ENCODE measurements around the gene SEMA6C.

The SEMA6C gene

GRCh38 chr1:151175041-151175741 lies 28.8 kb upstream of the SEMA6C start:
- peaks cover 51% of the 10 kb centered on the region for H3K36me3 ChIP-seq (replicated peaks)
- no peak for TF ChIP-seq CTCF (IDR thresholded peaks at IDR 0.05; ENCODE audit: low read depth, low read length, missing control alignments)
- no peak overlapping the region for H3K27ac ChIP-seq
- H3K27me3 ChIP-seq (replicated peaks) = no peaks in the 10 kb centered on the region
- DNase-seq = no peak
- H3K4me3 ChIP-seq (ENCODE audit: low read depth, low read length) = no peak overlapping the region
- in situ Hi-C loops (cut with HindIII; ENCODE audit: low pct_ligation_motif_present, low sequenced_read_pairs) = no loop called here

DNA sequence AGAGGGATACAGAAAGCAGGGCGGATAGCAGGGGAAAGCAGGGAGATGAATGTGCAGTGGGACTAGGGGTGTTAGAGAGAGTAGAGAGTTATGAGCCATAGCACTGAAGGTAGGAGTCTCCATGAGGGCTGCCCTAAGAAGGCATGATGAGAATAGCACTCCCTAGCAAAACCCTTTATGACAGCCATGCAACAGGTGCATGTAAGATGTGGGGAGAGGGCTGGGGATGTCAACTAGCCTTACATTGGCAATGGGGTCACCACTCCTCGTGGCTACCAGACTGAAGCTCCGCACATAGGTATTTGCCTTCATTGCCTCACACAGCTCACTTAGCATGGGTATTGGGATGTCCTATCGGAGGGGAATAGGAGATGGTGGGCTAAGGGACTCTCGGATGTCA lies 24.8 kb upstream of the SEMA6C start:
- Histone ChIP-seq H3K27me3 (replicated peaks) (no peaks in the 10 kb centered on the region), H3K27ac (no peak overlapping the region), H3K4me3 (ENCODE audit: low read depth, low read length) (no peak overlapping the region), H3K36me3 (replicated peaks) (peaks cover 39% of the 10 kb centered on the region)
- DNase-seq = no peak
- in situ Hi-C loops (cut with HindIII; ENCODE audit: low pct_ligation_motif_present, low sequenced_read_pairs) = no loop called here
- no peak for TF ChIP-seq CTCF (IDR thresholded peaks at IDR 0.05; ENCODE audit: low read depth, low read length, missing control alignments)

- no peak for DNase-seq
- in situ Hi-C loops (cut with HindIII; ENCODE audit: low pct_ligation_motif_present, low sequenced_read_pairs) = no loop called here
- H3K4me3 ChIP-seq (ENCODE audit: low read depth, low read length) = peak overlapping the region; percentile 95
- no peaks in the 10 kb centered on the region for H3K27me3 ChIP-seq (replicated peaks)
- no peak for TF ChIP-seq CTCF (IDR thresholded peaks at IDR 0.05; ENCODE audit: low read depth, low read length, missing control alignments)
- H3K27ac ChIP-seq = no peak overlapping the region
- H3K36me3 ChIP-seq (replicated peaks) = peaks cover 29% of the 10 kb centered on the region
Observed at GRCh38 chr1:151167116-151167515, 20.7 kb upstream of the SEMA6C start.

DNA sequence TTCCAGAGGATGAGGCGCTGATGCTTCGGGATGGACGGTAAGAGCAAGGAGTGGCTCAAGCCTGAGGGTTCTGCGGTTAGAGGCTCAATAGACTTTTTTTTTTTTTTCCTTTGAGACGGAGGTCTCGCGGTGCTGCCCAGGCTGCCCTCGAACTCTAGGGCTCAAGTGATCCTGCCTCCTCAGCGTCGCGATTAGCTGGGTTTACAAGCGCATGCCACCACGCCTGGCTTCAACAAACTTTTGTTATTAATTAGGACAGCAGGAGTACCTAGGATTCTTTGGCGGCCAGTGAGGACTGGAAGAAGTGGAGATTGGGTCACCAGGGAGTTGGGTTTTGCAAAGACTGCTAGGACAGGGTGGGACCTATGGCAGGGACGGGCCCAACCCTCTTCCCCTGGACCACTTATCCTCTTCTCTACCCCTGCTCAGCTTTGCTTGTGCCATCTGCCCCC lies 20.1 kb upstream of the SEMA6C start:
- Histone ChIP-seq H3K4me3 (ENCODE audit: low read depth, low read length) (peak overlapping the region; percentile 95), H3K27me3 (replicated peaks) (no peaks in the 10 kb centered on the region), H3K27ac (peak overlapping the region; percentile 71), H3K36me3 (replicated peaks) (peaks cover 27% of the 10 kb centered on the region)
- TF ChIP-seq CTCF (IDR thresholded peaks at IDR 0.05; ENCODE audit: low read depth, low read length, missing control alignments) = no peak
- in situ Hi-C loops (cut with HindIII; ENCODE audit: low pct_ligation_motif_present, low sequenced_read_pairs) = no loop called here
- DNase-seq = peak; percentile 57

DNA sequence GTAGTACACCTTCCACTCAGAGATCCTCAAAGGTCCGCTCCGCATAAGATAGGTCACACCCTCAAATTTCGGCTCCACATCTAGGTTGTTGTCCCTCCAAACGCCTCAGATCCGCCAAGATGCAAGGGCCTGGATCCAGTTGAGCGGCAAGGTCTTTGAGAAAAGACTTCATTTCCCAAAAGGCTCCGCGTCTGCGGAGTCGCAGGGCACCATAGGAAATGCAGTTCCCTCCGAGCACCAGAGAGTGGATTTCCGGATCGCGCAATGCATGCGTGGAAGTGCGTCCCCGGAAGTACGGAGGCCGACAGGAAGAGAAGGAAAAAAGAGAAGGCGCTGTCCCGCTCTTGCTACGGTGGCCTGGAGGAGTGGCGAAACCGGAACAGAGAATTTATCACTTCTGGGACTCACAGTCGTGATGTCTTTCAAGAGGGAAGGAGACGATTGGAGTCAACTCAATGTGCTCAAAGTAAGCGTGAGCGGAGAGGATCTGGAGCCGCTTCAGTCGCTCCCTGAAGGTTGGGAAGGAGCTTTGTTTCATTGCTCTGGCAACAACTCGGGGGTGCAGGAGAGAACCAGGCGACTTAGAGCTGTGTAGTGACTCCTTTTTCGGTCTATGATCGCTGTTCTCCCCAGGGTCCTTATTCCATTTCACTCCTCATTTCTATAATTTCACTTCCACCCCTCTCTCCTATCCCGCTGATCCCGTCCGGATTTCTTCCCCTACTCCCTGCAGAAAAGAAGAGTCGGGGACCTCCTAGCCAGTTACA lies 19.5 kb upstream of the SEMA6C start, which contains the start of the genes LYSMD1 and SCNM1:
Gene LYSMD1 (minus strand): TSS at position 165 of the 767 bp plus-strand sequence. CDS start 644 bp downstream, outside the sequence.
Gene SCNM1 (plus strand): TSS at position 407 of the 767 bp plus-strand sequence. CDS start 9 bp downstream, at position 416.
- peak; percentile 99 for DNase-seq
- no peaks in the 10 kb centered on the region for H3K27me3 ChIP-seq (replicated peaks)

More for the DNA sequence above, 19.5 kb upstream of the SEMA6C start, which contains the start of the genes LYSMD1 and SCNM1:
- peak within 1 kb of the TSS; percentile 71 for H3K27ac ChIP-seq
- TF ChIP-seq CTCF (IDR thresholded peaks at IDR 0.05; ENCODE audit: low read depth, low read length, missing control alignments) = no peak
- in situ Hi-C loops (cut with HindIII; ENCODE audit: low pct_ligation_motif_present, low sequenced_read_pairs) = no loop called here
- peak within 1 kb of the TSS; percentile 95 for H3K4me3 ChIP-seq (ENCODE audit: low read depth, low read length)
- H3K36me3 ChIP-seq (replicated peaks) = peaks cover 21% of the 10 kb centered on the region
